Measurements from ENCODE around the gene RUNX1. TPM values are rescaled to one million over a fixed set of nuclear protein-coding genes. Genes with fewer than 3 reads are reported as not detected.

RUNX1 gene
- total and polyA plus RNA-seq, 2 donors (not counting 1 experiment from before 2014, with no cell fraction given): 26.3 to 73.0 TPM

- Mint-ChIP-seq H3K9me3 (ENCODE audit: insufficient read depth) (no peaks in the 10 kb centered on the region), H3K27ac (no peak overlapping the region), H3K4me3 (no peak overlapping the region), H3K27me3 (no peaks in the 10 kb centered on the region), H3K4me1 (no peaks in the 10 kb centered on the region)
- H3K9ac ChIP-seq (ENCODE audit: low read length): no peak overlapping the region
- intact Hi-C loops (cut with micrococcal nuclease): no loop called here
- no peak overlapping the region for H3K27ac ChIP-seq (ENCODE audit: low read length in 2 of 2)
- 89% methylated on average over 9 of the region's 9 CpGs for WGBS (ENCODE audit: insufficient coverage)
- H3K9me3 ChIP-seq (ENCODE audit: control extremely low read depth in 1 of 3, control insufficient read depth in 2 of 3, insufficient read depth in 1 of 3, low read length in 2 of 3): no peaks in the 10 kb centered on the region
- H2AFZ ChIP-seq (ENCODE audit: insufficient read depth, low read depth, low read length, poor library complexity, severe bottlenecking): no peak overlapping the region
- H4K20me1 ChIP-seq (ENCODE audit: control insufficient read depth, insufficient read depth, low read length, poor library complexity, severe bottlenecking): no peaks in the 10 kb centered on the region
- ChIA-PET CTCF (interaction anchor here (0.7 kb wide), 1 partner anchor 1472 kb away, joined by 3 read pairs; no protein-coding TSS in a partner anchor), POLR2A (no interaction called here)
- no peaks in the 10 kb centered on the region for H3K27me3 ChIP-seq (replicated peaks in 1 of 4; ENCODE audit: control extremely low read depth in 1 of 4, control insufficient read depth in 3 of 4, insufficient read depth in 4 of 4, low read length in 3 of 4)
- no peak overlapping the region for H3K4me3 ChIP-seq (ENCODE audit: control extremely low read depth in 1 of 5, extremely low read depth in 1 of 5, insufficient read depth in 1 of 5, low read depth in 2 of 5, low read length in 4 of 5)
- peaks cover 14 to 30% of the 10 kb centered on the region in 2 experiments for H3K36me3 ChIP-seq (replicated peaks in 1 of 2; ENCODE audit: control extremely low read depth in 1 of 2, control insufficient read depth in 1 of 2, extremely low read depth in 1 of 2, insufficient read depth in 2 of 2, low read length in 1 of 2)
- H3K4me1 ChIP-seq (ENCODE audit: control insufficient read depth in 2 of 2, insufficient read depth in 2 of 2, low read length in 2 of 2): no peaks in the 10 kb centered on the region
- DNase-seq (no peak), ATAC-seq (ENCODE audit: low read depth) (no peak)
- H3K4me2 ChIP-seq (replicated peaks; ENCODE audit: low read depth, low read length, poor library complexity, severe bottlenecking): no peak overlapping the region
- H3K79me2 ChIP-seq (ENCODE audit: control insufficient read depth, insufficient read depth, low read length): no peaks in the 10 kb centered on the region
- no peak for TF ChIP-seq EZH2 (IDR thresholded peaks at IDR 0.05; ENCODE audit: borderline replicate concordance, insufficient read depth, low read depth, low read length, poor library complexity, severe bottlenecking)
- no peak for TF ChIP-seq CTCF (IDR thresholded peaks at IDR 0.05)
These were observed 233.0 kb downstream of the RUNX1 start for GRCh38 chr21:34815831-34816705.

GRCh38 chr21:34814529-34814951 is 234.6 kb downstream of the RUNX1 start:
- Histone ChIP-seq H3K36me3 (replicated peaks in 1 of 2; ENCODE audit: control extremely low read depth in 1 of 2, control insufficient read depth in 1 of 2, extremely low read depth in 1 of 2, insufficient read depth in 2 of 2, low read length in 1 of 2) (peaks cover 17 to 31% of the 10 kb centered on the region in 2 experiments), H3K79me2 (ENCODE audit: control insufficient read depth, insufficient read depth, low read length) (no peaks in the 10 kb centered on the region)
- intact Hi-C loops (cut with micrococcal nuclease): no loop called here

More at GRCh38 chr21:34814529-34814951, 234.6 kb downstream of the RUNX1 start:
- Histone ChIP-seq H3K27me3 (replicated peaks in 1 of 4; ENCODE audit: control extremely low read depth in 1 of 4, control insufficient read depth in 3 of 4, insufficient read depth in 4 of 4, low read length in 3 of 4) (no peaks in the 10 kb centered on the region), H3K9ac (ENCODE audit: low read length) (no peak overlapping the region), H3K9me3 (ENCODE audit: control extremely low read depth in 1 of 3, control insufficient read depth in 2 of 3, insufficient read depth in 1 of 3, low read length in 2 of 3) (no peaks in the 10 kb centered on the region), H4K20me1 (ENCODE audit: control insufficient read depth, insufficient read depth, low read length, poor library complexity, severe bottlenecking) (no peaks in the 10 kb centered on the region), H3K4me2 (replicated peaks; ENCODE audit: low read depth, low read length, poor library complexity, severe bottlenecking) (no peak overlapping the region), H3K4me3 (ENCODE audit: control extremely low read depth in 1 of 5, extremely low read depth in 1 of 5, insufficient read depth in 1 of 5, low read depth in 2 of 5, low read length in 4 of 5) (no peak overlapping the region), H3K27ac (ENCODE audit: low read length in 2 of 2) (no peak overlapping the region), H2AFZ (ENCODE audit: insufficient read depth, low read depth, low read length, poor library complexity, severe bottlenecking) (no peak overlapping the region), H3K4me1 (ENCODE audit: control insufficient read depth in 2 of 2, insufficient read depth in 2 of 2, low read length in 2 of 2) (no peaks in the 10 kb centered on the region)
- no peaks in the 10 kb centered on the region for H3K9me3 Mint-ChIP-seq (ENCODE audit: insufficient read depth)
- H3K4me1 Mint-ChIP-seq: no peaks in the 10 kb centered on the region
- ATAC-seq (ENCODE audit: low read depth) (no peak), DNase-seq (no peak)
- no peaks in the 10 kb centered on the region for H3K27me3 Mint-ChIP-seq
- 99% methylated on average over 5 of the region's 6 CpGs for WGBS (ENCODE audit: insufficient coverage)
- no peak overlapping the region for H3K27ac Mint-ChIP-seq
- ChIA-PET CTCF (interaction anchor here (3.5 kb wide), 1 partner anchor 11 kb away, joined by 11 read pairs; no protein-coding TSS in a partner anchor), POLR2A (no interaction called here)
- no peak for TF ChIP-seq EZH2 (IDR thresholded peaks at IDR 0.05; ENCODE audit: borderline replicate concordance, insufficient read depth, low read depth, low read length, poor library complexity, severe bottlenecking)
- no peak for TF ChIP-seq CTCF (IDR thresholded peaks at IDR 0.05)
- no peak overlapping the region for H3K4me3 Mint-ChIP-seq

Measured in B cell (primary cell).